HG03460 (cell line): ENCODE data around the gene DHRSX.
"Not testable (repeated sequence)": the region's sequence is repeated elsewhere in the genome, so short reads cannot be mapped to it uniquely, and the experiment has no call there.

Source experiments
- ATAC-seq: cut with Tn5 transposase; IDR thresholded peaks from one replicate; pipeline ENCODE4 v1.9.1; 2021; ENCODE audit not compliant: unreplicated experiment

The DHRSX gene

DNA sequence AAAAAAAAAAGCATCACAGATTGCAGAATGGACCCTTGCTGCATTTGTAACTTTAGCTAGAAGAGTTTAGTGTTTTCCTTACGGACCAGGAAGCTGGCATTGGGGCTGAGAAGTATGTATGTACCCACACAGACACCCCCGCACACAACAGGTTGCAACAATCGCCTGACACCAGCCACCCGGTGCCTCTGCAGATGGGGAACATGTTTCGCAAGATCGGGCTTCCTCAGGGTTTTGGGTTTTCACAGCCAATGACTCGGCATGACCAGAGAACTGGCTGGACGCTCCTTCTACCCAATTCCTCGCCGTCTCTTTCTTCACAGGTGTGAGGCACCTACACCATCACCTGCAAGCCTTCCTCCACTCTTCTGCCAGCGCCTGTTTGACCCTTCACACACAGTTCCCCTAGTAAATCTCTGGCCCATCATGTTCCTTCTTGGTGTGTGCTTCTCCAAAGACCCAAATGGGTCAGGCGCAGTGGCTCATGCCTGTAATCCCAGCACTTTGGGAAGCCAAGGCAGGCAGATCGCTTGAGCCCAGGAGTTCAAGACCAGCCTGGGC, 70.4 kb downstream of the DHRSX start:
- no peak for ATAC-seq

- ATAC-seq = no peak
Measured at GRCh38 chrX:2427737-2428136, 73.0 kb downstream of the DHRSX start.

GRCh38 chrX:2427147-2427546, 73.6 kb downstream of the DHRSX start:
- ATAC-seq = no peak

DNA sequence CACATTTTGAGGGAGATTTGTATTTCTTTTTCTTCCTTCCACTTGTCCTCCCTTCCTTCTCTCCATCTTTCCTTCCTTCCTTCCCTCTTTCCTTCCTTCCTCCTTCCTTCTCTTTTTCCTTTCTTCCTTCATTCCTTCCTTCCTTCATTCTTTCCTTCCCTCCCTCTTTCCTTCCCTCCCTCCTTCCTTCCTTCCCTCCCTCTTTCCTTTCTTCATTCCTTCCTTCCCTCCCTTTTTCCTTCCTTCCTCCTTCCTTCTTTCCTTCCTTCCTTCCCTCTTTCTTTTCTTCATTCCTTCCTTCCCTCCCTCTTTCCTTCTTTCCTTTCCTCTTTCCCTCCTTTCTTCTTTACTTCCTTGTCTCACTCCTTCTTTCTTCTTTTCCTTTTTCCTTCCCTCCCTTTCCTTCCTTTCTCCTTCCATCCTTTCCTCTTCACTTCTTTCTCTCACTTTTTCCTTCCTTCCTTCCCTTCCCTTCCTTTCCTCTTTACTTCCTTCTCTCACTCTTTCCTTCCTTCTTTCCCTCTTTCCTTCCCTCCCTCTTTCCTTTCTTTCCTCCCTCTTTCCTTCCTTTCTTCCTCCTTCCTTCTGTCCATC, 74.4 kb downstream of the DHRSX start:
- no peak for ATAC-seq

GRCh38 chrX:2425286-2426071, 75.3 kb downstream of the DHRSX start:
- no peak for ATAC-seq

GRCh38 chrX:2424317-2424716, 76.5 kb downstream of the DHRSX start:
- no peak for ATAC-seq

- ATAC-seq = no peak
Measured at GRCh38 chrX:2423899-2424298, 76.9 kb downstream of the DHRSX start.

GRCh38 chrX:2423282-2423681, 77.5 kb downstream of the DHRSX start:
- ATAC-seq = no peak

DNA sequence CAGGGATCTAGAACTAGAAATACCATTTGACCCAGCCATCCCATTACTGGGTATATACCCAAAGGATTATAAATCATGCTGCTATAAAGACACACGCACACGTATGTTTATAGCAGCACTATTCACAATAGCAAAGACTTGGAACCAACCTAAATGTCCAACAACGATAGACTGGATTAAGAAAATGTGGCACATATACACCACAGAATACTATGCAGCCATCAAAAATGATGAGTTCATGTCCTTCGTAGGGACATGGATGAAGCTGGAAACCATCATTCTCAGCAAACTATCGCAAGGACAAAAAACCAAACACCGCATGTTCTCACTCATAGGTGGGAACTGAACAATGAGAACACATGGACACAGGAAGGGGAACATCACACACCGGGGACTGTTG, 81.4 kb downstream of the DHRSX start:
- not testable (repeated sequence) for ATAC-seq

DNA sequence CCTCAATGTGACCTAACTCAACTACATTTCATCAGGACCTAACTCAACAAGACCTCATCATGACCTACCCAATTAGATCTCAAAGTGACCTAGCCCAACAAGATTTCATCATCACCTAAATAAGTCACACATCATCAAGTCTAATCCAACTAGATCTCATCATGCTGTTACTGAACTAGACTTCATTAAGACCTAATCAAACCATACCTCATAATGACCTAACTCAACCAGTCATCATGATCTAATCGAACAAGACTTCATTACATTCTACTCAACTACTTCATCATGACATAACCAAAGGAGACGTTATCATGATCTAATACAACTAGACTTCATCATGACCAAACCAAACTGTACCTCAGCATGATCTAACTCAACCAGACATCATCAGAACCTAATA, 82.8 kb downstream of the DHRSX start:
- ATAC-seq = no peak

- no peak for ATAC-seq
Measured at GRCh38 chrX:2416851-2417604, 83.7 kb downstream of the DHRSX start.

DNA sequence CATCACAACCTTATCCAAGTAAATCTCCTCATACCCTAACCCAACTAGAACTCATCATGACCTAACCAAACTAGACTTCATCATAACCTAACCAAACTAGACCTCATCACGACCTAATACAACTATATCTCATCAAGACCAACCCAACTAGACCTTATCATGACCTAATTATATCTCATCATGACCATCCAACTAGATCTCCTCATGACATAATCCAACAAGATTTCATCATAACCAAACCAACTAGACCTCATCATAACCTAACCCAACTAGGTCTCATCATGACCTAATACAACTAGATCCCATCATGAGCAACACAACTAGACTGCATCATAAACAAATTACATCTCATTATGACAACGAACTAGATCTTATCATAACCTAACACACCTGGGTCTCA, 86.4 kb downstream of the DHRSX start:
- no peak for ATAC-seq

GRCh38 chrX:2413969-2414368, 86.8 kb downstream of the DHRSX start:
- no peak for ATAC-seq

- ATAC-seq = no peak
Measured at GRCh38 chrX:2412131-2412530, 88.6 kb downstream of the DHRSX start.

DNA sequence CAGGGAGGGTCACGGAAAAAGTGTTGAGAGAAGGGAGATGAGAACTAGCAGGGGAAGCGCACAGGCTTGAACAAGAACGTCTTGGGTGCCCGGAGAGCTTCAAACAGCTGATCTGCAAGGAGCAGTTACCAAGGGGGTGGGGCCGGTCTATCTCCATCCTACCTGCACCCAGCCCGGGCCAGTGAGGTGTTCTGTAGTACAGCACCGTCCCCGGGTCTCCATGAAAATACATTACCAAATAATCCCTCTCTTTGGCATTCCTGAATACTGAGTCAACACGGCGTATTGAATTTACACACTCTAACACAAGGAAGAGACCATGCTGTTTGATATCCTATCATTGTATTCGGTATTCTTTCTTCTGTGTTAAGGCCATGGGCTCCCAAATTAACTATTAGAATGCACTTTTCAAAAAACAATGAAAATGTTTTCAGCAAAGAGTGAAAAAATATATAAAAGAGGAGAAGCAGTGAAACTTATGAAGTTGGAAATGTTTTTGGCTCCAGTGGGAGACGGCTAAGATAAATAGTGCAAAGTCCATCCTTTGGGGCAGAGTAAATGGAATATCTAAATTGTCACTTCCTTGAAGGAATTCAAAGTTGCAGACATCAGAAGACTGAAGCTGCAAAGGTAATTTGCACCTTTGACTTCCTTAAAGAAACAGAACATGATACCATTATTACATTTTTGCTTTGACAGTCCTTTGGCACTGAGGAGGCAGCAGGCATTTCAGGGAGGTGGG, 90.3 kb downstream of the DHRSX start:
- ATAC-seq = no peak

DNA sequence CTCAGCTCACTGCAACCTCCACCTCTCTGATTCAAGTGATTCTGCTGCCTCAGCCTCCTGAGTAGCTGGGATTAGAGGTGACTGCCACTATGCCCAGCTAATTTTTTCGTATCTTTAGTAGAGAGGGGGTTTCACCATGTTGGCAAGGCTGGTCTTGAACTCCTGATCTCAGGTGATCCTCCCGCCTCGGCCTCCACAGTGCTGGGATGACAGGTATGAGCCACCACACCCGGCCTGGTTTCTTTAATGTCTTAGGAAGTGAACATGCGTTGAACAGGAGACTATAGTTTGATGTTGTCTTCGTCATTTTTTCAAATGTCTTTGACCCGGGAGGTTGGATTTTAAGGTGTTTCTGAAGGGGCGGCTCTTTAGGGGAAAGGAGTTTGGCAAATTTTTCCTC, 91.0 kb downstream of the DHRSX start:
- no peak for ATAC-seq

- no peak for ATAC-seq
Measured at GRCh38 chrX:2408856-2409255, 91.9 kb downstream of the DHRSX start.

DNA sequence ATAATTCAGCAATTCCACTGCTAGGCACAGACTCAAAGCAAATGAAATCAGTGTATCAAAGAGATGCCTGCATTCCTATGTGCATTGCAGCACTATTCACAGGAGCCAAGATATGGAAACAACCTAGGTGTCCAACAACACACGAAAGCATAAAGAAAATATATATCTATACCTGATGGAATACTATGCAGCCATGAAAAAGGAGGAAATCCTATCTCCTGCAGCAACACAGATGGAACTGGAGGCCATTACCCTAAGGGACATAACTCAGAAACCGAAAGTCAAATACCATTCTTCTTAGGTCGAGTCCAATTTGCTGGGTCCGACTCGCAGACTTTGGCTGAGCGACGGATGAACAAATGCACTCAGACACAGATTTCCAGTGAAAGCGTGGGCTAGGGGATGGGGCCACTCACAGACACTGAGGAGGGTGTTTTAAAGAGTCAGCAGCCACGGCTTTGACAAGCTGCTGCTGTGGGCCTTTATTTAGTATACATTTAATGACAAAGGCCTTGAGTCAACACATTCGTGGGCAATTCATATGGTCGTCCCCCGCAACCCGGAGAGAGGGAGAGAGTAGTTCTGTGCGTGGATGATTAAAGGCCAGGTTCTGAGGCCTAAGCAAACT, 93.8 kb downstream of the DHRSX start:
- no peak for ATAC-seq

- ATAC-seq = no peak
Measured at GRCh38 chrX:2404776-2405175, 96.0 kb downstream of the DHRSX start.

DNA sequence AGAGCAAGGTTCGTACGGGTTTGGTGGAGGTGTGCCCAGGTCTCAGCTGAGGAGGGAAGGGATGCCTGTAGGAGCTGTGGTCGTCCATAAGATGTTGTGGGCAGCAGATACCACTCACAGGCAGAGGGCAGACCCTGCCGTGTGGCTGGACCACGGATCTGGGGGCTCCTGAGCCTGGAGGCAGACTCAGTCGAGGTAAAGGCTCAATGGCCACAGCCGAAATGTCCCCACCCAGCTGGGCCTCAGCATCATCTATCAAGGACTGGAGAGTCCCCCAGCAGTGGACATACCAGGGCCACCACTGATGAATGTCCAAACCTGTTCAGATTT, 98.5 kb downstream of the DHRSX start:
- ATAC-seq = no peak
